Activated CD4-positive, alpha-beta T cell treated with anti-CD3 and anti-CD28 coated beads for 48 hours (primary cell): ENCODE results near the gene SLC6A3.

Experiments
- DNase-seq: peaks from one replicate; pipeline ENCODE4 v3.0.0-alpha.2; 2020

SLC6A3 gene

DNA sequence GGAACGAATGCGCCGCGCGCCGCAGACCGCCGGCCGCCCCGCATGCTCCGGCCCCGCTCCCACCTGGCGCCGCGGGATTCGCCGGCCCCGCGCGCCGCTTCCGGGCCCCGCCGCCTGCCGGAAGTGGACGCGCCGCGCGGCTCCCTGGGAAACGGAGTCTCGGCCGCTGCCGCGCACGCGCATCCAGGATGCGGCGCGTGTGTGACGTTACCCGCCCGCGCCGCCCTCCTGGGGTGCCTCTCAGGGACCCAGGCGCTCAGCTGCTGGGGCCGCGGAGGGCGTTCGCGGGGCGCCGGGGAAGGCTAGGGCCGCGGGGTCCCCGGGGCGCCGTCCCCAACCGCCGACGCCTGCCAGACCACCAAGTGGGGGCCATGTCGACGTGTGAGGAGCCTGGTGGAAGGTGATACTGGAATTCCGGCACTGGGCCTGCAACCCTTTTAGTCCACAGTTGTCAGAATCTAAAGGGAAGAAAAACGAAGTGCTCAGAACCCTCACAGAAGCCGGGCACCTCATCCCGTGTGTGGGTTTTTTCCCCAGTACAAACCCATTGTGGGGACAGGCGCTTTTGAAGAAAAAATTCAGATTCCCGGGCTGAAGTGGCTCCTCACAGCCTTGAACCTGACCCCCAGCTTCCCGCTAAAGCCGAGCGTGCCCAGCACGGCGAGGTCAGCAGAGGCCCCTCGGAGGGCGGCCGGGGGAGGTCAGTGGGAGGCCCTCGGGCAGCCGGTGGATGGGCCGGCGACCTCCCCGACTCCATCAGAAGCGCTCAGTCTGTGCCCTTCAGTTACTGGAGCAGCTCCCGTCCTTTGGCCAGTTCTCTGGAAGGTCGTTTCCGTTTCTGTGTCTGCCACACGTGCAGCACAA, 100.0 kb downstream of the SLC6A3 start, which contains the start of gene CLPTM1L:
Gene CLPTM1L, minus strand, starts transcription at position 125 of the 864 bp plus-strand sequence. CDS start 258 bp downstream, outside the sequence.
- DNase-seq, result peak; percentile 91

DNA sequence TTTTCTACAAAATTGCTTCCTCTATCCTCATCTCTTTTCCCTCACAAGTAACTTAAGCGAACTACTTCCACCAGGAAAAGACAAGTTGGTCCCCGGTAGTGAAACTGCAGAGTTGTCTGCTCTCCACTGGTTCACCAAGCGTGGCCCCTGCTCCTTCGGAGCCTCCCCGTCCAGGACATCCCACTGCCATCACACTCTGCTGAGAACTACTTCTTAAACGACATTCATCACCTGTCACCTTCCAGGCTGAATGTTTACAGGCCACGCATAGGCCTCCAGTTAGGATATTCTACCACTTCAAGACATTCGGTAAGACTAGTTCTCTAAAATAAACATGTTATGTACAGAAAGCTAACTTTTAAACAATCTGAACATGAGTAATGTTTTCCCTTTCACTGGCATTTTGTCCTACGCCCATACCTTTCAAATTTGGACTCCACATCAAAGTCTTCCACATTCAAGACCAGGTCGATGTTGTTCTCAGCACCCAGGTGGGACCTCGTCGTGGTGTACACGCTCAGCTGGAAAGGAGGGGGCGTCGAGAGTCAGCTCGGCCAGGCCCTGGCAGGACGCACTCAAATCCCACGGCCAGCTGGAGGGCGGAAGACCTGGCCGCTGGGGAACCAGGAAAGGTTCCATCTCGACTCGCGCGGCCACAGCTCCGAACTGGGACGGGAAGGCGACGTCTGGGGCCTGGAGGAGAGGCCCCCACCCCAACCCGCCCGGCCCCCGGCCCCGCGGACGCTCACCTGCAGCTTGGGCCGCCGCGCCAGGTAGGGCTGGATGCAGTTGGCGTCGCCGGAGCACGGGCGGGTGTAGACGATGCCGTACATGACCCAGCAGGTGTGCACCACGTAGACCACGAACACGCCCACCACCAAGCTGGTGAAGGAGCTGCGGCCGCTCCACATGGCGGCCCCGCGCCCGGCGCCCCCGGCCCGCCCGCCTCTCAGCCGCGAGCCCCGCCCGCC, 101.0 kb downstream of the SLC6A3 start:
- peak; percentile 25 for DNase-seq

DNA sequence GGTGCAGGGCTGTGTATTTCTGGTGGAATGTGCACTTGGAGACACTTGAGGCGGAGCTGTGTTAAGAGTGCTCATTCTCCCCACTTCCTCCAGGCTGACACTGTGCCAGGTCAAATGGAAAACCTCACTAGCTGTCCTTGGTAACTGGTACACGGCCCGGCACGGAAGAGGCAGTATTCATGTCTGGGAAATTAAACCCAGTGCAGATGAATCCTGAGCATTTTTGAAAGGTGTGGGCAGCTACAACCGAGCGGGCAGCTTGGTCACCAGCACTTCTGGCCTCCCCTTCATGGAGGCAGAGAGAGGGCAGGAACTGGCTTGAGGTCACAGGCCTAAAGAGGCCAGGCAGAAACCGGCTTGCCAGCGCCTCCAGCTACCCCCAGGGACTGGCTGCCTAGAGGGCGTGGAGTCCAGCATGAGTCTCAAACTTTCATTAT, 101.9 kb downstream of the SLC6A3 start:
- no peak for DNase-seq
